GM18873 (cell line): Measurements from ENCODE around the gene CYP3A7.
"Not testable (repeated sequence)": the region's sequence is repeated elsewhere in the genome, so short reads cannot be mapped to it uniquely, and the experiment has no call there.

ENCODE experiments used
- ATAC-seq: cut with Tn5 transposase; IDR thresholded peaks from one replicate; pipeline ENCODE4 v1.9.1; 2021; ENCODE audit warnings: mild to moderate bottlenecking, moderate library complexity, moderate number of reproducible peaks; ENCODE audit not compliant: unreplicated experiment, low FRiP score

Gene CYP3A7

GRCh38 chr7:99674995-99675742, 59.8 kb downstream of the CYP3A7 start:
- no peak for ATAC-seq

- ATAC-seq: no peak
These were observed 62.4 kb downstream of the CYP3A7 start for GRCh38 chr7:99672573-99672972.

- no peak for ATAC-seq
These were observed 65.2 kb downstream of the CYP3A7 start for GRCh38 chr7:99669782-99670181.

GRCh38 chr7:99668541-99668940, 66.5 kb downstream of the CYP3A7 start:
- ATAC-seq: no peak

GRCh38 chr7:99667179-99667578, 67.8 kb downstream of the CYP3A7 start:
- no peak for ATAC-seq

- ATAC-seq: no peak
These were observed 69.0 kb downstream of the CYP3A7 start for GRCh38 chr7:99666013-99666395.

GRCh38 chr7:99665312-99666012, 69.5 kb downstream of the CYP3A7 start:
- ATAC-seq: no peak

- ATAC-seq: not testable (repeated sequence)
These were observed 77.1 kb downstream of the CYP3A7 start for GRCh38 chr7:99657879-99658278.
